22Rv1 (cell line): ENCODE measurements around the gene MN1.

Experiments used
- CTCF ChIP-seq: fragments of 450-650 bp; IDR thresholded peaks from 2 replicates; pipeline ENCODE4 v1.5.1; 2017; ENCODE audit warnings: mild to moderate bottlenecking
- ZFX ChIP-seq: fragments of 450-650 bp; IDR thresholded peaks from 2 replicates; pipeline ENCODE4 v1.6.1; 2017; ENCODE audit warnings: antibody characterized with exemption, borderline replicate concordance

- no peak for TF ChIP-seq CTCF
- TF ChIP-seq ZFX: no peak
These were observed 90.5 kb downstream of the MN1 start for GRCh38 chr22:27711012-27711411.
